Esophagus muscularis mucosa (tissue), 3 donors: Measurements from ENCODE around the gene CYP11A1.

Source experiments
- CTCF ChIP-seq, 3 experiments: fragments of 200-600 bp in 2 of 3; fragments of 450-650 bp in 1 of 3; sonication (generic) in 2 of 3; IDR thresholded peaks; one replicate each; pipeline ENCODE4 v1.5.1; 2017 to 2019; ENCODE audit warnings: antibody characterized with exemption in 3 of 3, mild to moderate bottlenecking in 2 of 3, moderate library complexity in 1 of 3
- POLR2A ChIP-seq: fragments of 450-650 bp; IDR thresholded peaks from one replicate; pipeline ENCODE4 v1.6.1; 2017; ENCODE audit warnings: antibody characterized with exemption, moderate library complexity, mild to moderate bottlenecking, low read depth
- POLR2AphosphoS5 ChIP-seq, 2 donors: sonication (generic); formaldehyde crosslinking; IDR thresholded peaks; one replicate each; pipeline ENCODE4 v1.6.1; 2017; ENCODE audit warnings: antibody characterized with exemption in 2 of 2

- TF ChIP-seq POLR2A (no peak), CTCF (IDR thresholded peaks at IDR 0.05) (no peak), POLR2AphosphoS5 (IDR thresholded peaks at IDR 0.05) (peak in 1 of 2 donors; percentile 11)
Observed at GRCh38 chr15:74384881-74385643, 17.6 kb upstream of the CYP11A1 start.
